Caco-2 (cell line): ENCODE results near the gene MARCHF11. TPM values are rescaled to one million over a fixed set of nuclear protein-coding genes. Genes with fewer than 3 reads are reported as not detected.

Source experiments
- BruUV-seq: library from RNA; stranded (reverse); fragments of 400-500 nt; replicated peaks from 2 replicates; lab custom pipeline; 2021; lab: Mats Ljungman, UMichigan
- CTCF ChIA-PET: fragments of 300-600 bp; sonication (Branson Sonifier 250); formaldehyde crosslinking; loops from one replicate; lab custom pipeline; 2022; ENCODE audit warnings: antibody characterized with exemption; lab: Charles Lee
- POLR2A ChIA-PET: fragments of 300-600 bp; sonication (Branson Sonifier 250); formaldehyde crosslinking; loops from one replicate; lab custom pipeline; 2022; ENCODE audit warnings: antibody characterized with exemption; lab: Charles Lee
- DNase-seq, 2 experiments: peaks; one replicate each; pipeline versions ENCODE4 v3.0.0 to v3.0.0-alpha.2; 2020 to 2022
- H3K27me3 ChIP-seq: replicated peaks from 2 replicates; pipeline ENCODE4 v1.6.0; 2011; ENCODE audit warnings: low read length; ENCODE audit not compliant: control insufficient read depth, insufficient read depth
- H3K36me3 ChIP-seq: 2 replicates; pipeline ENCODE4 v1.5.1; 2011; ENCODE audit warnings: low read length; ENCODE audit not compliant: control insufficient read depth, insufficient read depth
- H3K4me1 ChIP-seq: fragments of 250-450 bp; sonication (Bioruptor Pico); 2 replicates; pipeline ENCODE4 v1.5.1; 2020; ENCODE audit warnings: mild to moderate bottlenecking
- H3K4me3 ChIP-seq: 2 replicates; pipeline ENCODE4 v1.5.1; 2011; ENCODE audit warnings: low read depth, mild to moderate bottlenecking, control low read depth, low read length
- H3K9me3 ChIP-seq: fragments of 250-450 bp; sonication (Bioruptor Pico); 2 replicates; pipeline ENCODE4 v1.5.1; 2020; ENCODE audit warnings: mild to moderate bottlenecking, moderate library complexity
- H3K27ac Mint-ChIP-seq: one replicate; pipeline ENCODE4 v1.8.0; 2022; ENCODE audit warnings: mixed read lengths; ENCODE audit not compliant: unreplicated experiment
- H3K27me3 Mint-ChIP-seq: one replicate; pipeline ENCODE4 v1.8.0; 2022; ENCODE audit warnings: mixed read lengths; ENCODE audit not compliant: insufficient read depth, unreplicated experiment
- H3K36me3 Mint-ChIP-seq: one replicate; pipeline ENCODE4 v1.8.0; 2022; ENCODE audit warnings: mild to moderate bottlenecking, mixed read lengths; ENCODE audit not compliant: insufficient read depth, unreplicated experiment
- H3K4me1 Mint-ChIP-seq: one replicate; pipeline ENCODE4 v1.8.0; 2022; ENCODE audit warnings: low read depth, mixed read lengths; ENCODE audit not compliant: unreplicated experiment
- H3K4me3 Mint-ChIP-seq: one replicate; pipeline ENCODE4 v1.8.0; 2022; ENCODE audit warnings: mild to moderate bottlenecking, moderate library complexity, mixed read lengths; ENCODE audit not compliant: unreplicated experiment
- H3K9me3 Mint-ChIP-seq: one replicate; pipeline ENCODE4 v1.8.0; 2022; ENCODE audit warnings: mixed read lengths; ENCODE audit not compliant: unreplicated experiment
- CTCF ChIP-seq, 2 experiments: fragments of 200-600 bp in 1 of 2; IDR thresholded peaks; 1 replicate in 1 of 2; 2 replicates in 1 of 2; pipeline versions ENCODE4 v1.5.1 to v1.8.0; 2011 to 2022; ENCODE audit warnings: antibody characterized with exemption in 1 of 2, control low read depth in 1 of 2, inconsistent platforms in 1 of 2, low read depth in 1 of 2, low read length in 1 of 2, mild to moderate bottlenecking in 1 of 2, moderate library complexity in 1 of 2; ENCODE audit not compliant: insufficient read depth in 1 of 2, severe bottlenecking in 1 of 2, unreplicated experiment in 1 of 2
- intact Hi-C: fragments of 100-400 bp; cut with micrococcal nuclease; formaldehyde crosslinking; loops from one replicate; pipeline ENCODE4 v1.10.0; 2022; ENCODE audit not compliant: unreplicated experiment
- total RNA-seq: library from RNA; stranded (reverse); gene quantifications from 2 replicates; pipeline ENCODE4 v1.2.3, GENCODE V29; 2022

The MARCHF11 gene
- total RNA-seq, 1 experiment from 2014 or later: 1.5 TPM

DNA sequence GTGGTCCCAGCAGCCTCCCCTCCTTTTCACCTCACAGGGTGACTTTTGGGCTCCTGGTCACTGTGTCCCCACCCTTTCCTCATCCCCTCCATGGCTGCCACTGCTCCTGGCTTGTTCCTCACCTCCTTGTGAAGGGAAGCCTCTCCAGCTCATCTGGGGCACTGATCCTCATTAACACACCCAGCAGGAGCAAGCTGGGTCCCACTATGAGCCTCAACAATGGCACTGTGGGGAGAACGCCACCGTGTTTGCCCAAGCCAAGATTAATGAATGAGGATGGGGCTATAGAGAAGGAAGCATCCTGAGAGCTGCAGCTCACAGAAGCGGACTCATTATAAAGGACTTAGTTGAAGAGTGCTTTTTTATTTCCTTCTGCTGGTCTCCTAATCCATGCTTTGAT lies 118.4 kb downstream of the MARCHF11 start:
- Mint-ChIP-seq H3K4me1 (no peaks in the 10 kb centered on the region), H3K4me3 (no peak overlapping the region), H3K27ac (no peak overlapping the region), H3K9me3 (no peaks in the 10 kb centered on the region), H3K27me3 (peaks cover 12% of the 10 kb centered on the region), H3K36me3 (no peaks in the 10 kb centered on the region)
- TF ChIP-seq CTCF (IDR thresholded peaks at IDR 0.05; ENCODE audit: insufficient read depth in 1 of 2, low read depth in 1 of 2, low read length in 1 of 2, severe bottlenecking in 1 of 2, unreplicated experiment in 1 of 2): no peak
- BruUV-seq: no TSS peak
- ChIA-PET POLR2A (no interaction called here), CTCF (no interaction called here)
- intact Hi-C loops: no loop called here
- Histone ChIP-seq H3K27me3 (no peaks in the 10 kb centered on the region), H3K4me3 (no peak overlapping the region), H3K4me1 (no peaks in the 10 kb centered on the region), H3K36me3 (no peaks in the 10 kb centered on the region), H3K9me3 (no peaks in the 10 kb centered on the region)
- DNase-seq: no peak

DNA sequence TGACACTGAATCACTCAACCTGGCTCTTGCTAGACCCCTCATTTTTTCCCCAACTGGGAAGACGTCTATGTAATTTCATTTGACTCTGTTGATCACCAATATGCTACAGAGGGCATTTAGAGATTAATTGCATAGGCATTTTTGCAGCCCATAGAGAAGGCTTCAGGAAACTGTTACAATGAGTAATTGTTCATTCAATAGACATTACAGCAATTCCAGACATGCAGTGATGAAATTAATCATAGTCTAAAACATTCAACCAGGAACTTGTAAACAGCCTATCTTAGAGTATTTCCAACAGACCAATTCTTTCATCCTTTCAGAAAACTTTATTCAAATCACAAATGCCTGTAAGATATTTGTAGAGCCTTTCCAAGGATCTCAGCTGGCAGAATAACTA lies 122.3 kb downstream of the MARCHF11 start:
- Histone ChIP-seq H3K9me3 (no peaks in the 10 kb centered on the region), H3K4me3 (no peak overlapping the region), H3K4me1 (no peaks in the 10 kb centered on the region), H3K36me3 (no peaks in the 10 kb centered on the region), H3K27me3 (no peaks in the 10 kb centered on the region)
- H3K36me3 Mint-ChIP-seq: no peaks in the 10 kb centered on the region
- no peaks in the 10 kb centered on the region for H3K4me1 Mint-ChIP-seq
- ChIA-PET CTCF (no interaction called here), POLR2A (no interaction called here)
- BruUV-seq: no TSS peak
- H3K27ac Mint-ChIP-seq: no peak overlapping the region
- no peak overlapping the region for H3K4me3 Mint-ChIP-seq
- DNase-seq: no peak
- no peaks in the 10 kb centered on the region for H3K9me3 Mint-ChIP-seq
- no peak for TF ChIP-seq CTCF (IDR thresholded peaks at IDR 0.05; ENCODE audit: insufficient read depth in 1 of 2, low read depth in 1 of 2, low read length in 1 of 2, severe bottlenecking in 1 of 2, unreplicated experiment in 1 of 2)
- peaks cover 13% of the 10 kb centered on the region for H3K27me3 Mint-ChIP-seq
- intact Hi-C loops: no loop called here

GRCh38 chr5:16051246-16051755 lies 128.3 kb downstream of the MARCHF11 start:
- Mint-ChIP-seq H3K27me3 (peaks cover 6% of the 10 kb centered on the region), H3K4me1 (no peaks in the 10 kb centered on the region), H3K36me3 (no peaks in the 10 kb centered on the region), H3K27ac (no peak overlapping the region), H3K4me3 (no peak overlapping the region), H3K9me3 (peaks cover 9% of the 10 kb centered on the region)
- Histone ChIP-seq H3K4me3 (no peak overlapping the region), H3K4me1 (no peaks in the 10 kb centered on the region), H3K36me3 (no peaks in the 10 kb centered on the region), H3K27me3 (no peaks in the 10 kb centered on the region), H3K9me3 (no peaks in the 10 kb centered on the region)
- intact Hi-C loops: no loop called here
- ChIA-PET CTCF (no interaction called here), POLR2A (no interaction called here)
- DNase-seq: no peak
- no peak for TF ChIP-seq CTCF (IDR thresholded peaks at IDR 0.05; ENCODE audit: insufficient read depth in 1 of 2, low read depth in 1 of 2, low read length in 1 of 2, severe bottlenecking in 1 of 2, unreplicated experiment in 1 of 2)
- no TSS peak for BruUV-seq
